ENCODE measurements around the gene ELF2.
"Not testable (repeated sequence)": the region's sequence is repeated elsewhere in the genome, so short reads cannot be mapped to it uniquely, and the experiment has no call there.

Gene ELF2

DNA sequence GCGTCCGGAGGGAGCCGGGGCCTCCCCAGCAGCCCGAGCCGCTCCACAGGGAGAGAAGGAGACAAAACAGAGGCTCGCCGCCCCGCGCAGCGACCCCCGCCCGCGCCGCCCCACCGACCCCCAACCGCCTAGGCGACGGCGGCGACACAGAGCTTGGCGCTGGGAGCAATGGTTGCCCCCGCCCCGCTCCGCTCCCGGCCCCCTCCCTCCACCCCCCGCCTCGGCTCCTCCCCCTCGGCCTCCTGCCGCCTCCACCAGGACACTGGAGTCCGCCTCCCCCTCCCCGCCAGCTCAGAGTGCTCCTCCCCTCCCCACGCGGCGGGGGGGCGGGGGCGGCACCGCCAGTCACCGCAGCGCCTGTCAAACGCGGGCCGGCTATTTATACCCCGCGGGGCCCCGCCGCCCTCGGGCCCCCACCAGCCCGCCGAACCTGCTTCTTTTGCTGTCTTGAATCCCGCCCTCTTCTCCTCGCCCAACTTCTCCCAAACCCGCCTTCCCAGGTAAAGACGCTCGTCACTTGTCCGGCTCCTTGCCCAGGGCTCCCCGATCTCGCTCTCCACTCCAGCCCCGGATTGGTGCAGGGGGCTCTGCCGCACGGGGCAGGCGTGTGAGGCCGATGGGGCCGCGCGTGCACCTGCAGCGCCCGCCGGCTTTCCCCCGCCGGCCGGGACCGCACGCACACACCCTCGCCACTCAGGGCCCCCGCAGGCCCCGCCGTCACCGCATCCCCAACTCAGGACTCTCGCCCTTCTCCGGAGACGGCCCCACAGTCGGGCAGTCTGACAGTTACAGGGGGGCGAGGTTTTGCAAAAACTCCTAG is at the start of gene ELF2:
ELF2 (minus strand) TSS at position 170 of the 820 bp plus-strand sequence. CDS start 39,517 bp downstream, outside the sequence.
- Histone ChIP-seq H3K9me3 (ENCODE audit: low read length) (no peaks in the 10 kb centered on the region), H2AFZ (ENCODE audit: low read depth, low read length) (peak within 1 kb of the TSS; percentile 94), H3K27me3 (ENCODE audit: insufficient read depth, low read length) (no peaks in the 10 kb centered on the region), H3K4me3 (ENCODE audit: low read length) (peak within 1 kb of the TSS; percentile 82), H3K4me1 (ENCODE audit: insufficient read depth, low read length) (peaks cover 12% of the 10 kb centered on the region), H3K36me3 (ENCODE audit: insufficient read depth, low read length) (no peaks in the 10 kb centered on the region)

- H3K27me3 ChIP-seq (ENCODE audit: insufficient read depth, low read length), result no peaks in the 10 kb centered on the region
- H3K36me3 ChIP-seq (ENCODE audit: insufficient read depth, low read length), result no peaks in the 10 kb centered on the region
- H3K4me1 ChIP-seq (ENCODE audit: insufficient read depth, low read length), result no peaks in the 10 kb centered on the region
- no peaks in the 10 kb centered on the region for H3K9me3 ChIP-seq (ENCODE audit: low read length)
- H3K4me3 ChIP-seq (ENCODE audit: low read length), result no peak overlapping the region
- no peak overlapping the region for H2AFZ ChIP-seq (ENCODE audit: low read depth, low read length)
Measured at GRCh38 chr4:139223682-139224317, 46.8 kb upstream of the ELF2 start.

DNA sequence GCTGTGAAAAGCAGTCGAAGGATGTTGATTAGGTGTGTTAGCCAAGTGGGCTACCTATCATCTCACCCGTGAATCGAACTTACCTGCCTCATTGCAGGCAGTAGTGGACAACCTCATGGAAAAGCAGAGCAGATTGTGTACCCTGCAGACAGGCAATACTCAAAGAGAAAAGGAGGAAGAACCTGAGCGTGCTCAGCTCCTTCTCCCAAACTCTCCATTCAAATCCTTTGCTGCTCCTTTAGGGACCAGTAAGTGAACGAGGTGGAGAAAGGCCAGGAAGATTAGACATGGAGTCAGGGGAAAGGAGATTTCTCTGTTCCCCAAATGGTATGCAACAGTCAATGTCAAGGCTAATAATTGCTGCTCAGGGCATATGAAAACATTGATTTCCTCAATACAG is 45.2 kb upstream of the ELF2 start:
- Histone ChIP-seq H3K4me3 (ENCODE audit: low read length) (no peak overlapping the region), H2AFZ (ENCODE audit: low read depth, low read length) (no peak overlapping the region), H3K27me3 (ENCODE audit: insufficient read depth, low read length) (no peaks in the 10 kb centered on the region), H3K4me1 (ENCODE audit: insufficient read depth, low read length) (no peaks in the 10 kb centered on the region), H3K36me3 (ENCODE audit: insufficient read depth, low read length) (no peaks in the 10 kb centered on the region), H3K9me3 (ENCODE audit: low read length) (no peaks in the 10 kb centered on the region)

- Histone ChIP-seq H3K4me1 (ENCODE audit: insufficient read depth, low read length) (no peaks in the 10 kb centered on the region), H3K4me3 (ENCODE audit: low read length) (no peak overlapping the region), H2AFZ (ENCODE audit: low read depth, low read length) (no peak overlapping the region), H3K36me3 (ENCODE audit: insufficient read depth, low read length) (no peaks in the 10 kb centered on the region), H3K9me3 (ENCODE audit: low read length) (no peaks in the 10 kb centered on the region), H3K27me3 (ENCODE audit: insufficient read depth, low read length) (no peaks in the 10 kb centered on the region)
Measured at GRCh38 chr4:139221687-139222086, 44.7 kb upstream of the ELF2 start.

GRCh38 chr4:139219450-139220055 is 42.5 kb upstream of the ELF2 start:
- H2AFZ ChIP-seq (ENCODE audit: low read depth, low read length), result no peak overlapping the region
- no peaks in the 10 kb centered on the region for H3K4me1 ChIP-seq (ENCODE audit: insufficient read depth, low read length)
- no peaks in the 10 kb centered on the region for H3K36me3 ChIP-seq (ENCODE audit: insufficient read depth, low read length)
- H3K4me3 ChIP-seq (ENCODE audit: low read length), result no peak overlapping the region
- H3K9me3 ChIP-seq (ENCODE audit: low read length), result no peaks in the 10 kb centered on the region
- no peaks in the 10 kb centered on the region for H3K27me3 ChIP-seq (ENCODE audit: insufficient read depth, low read length)

- Histone ChIP-seq H3K27me3 (ENCODE audit: insufficient read depth, low read length) (no peaks in the 10 kb centered on the region), H3K4me3 (ENCODE audit: low read length) (no peak overlapping the region), H3K9me3 (ENCODE audit: low read length) (no peaks in the 10 kb centered on the region), H2AFZ (ENCODE audit: low read depth, low read length) (no peak overlapping the region), H3K4me1 (ENCODE audit: insufficient read depth, low read length) (no peaks in the 10 kb centered on the region), H3K36me3 (ENCODE audit: insufficient read depth, low read length) (no peaks in the 10 kb centered on the region)
Measured at GRCh38 chr4:139214039-139214534, 37.1 kb upstream of the ELF2 start.

- H3K36me3 ChIP-seq (ENCODE audit: insufficient read depth, low read length); H3K4me3 ChIP-seq (ENCODE audit: low read length); H3K4me1 ChIP-seq (ENCODE audit: insufficient read depth, low read length); H2AFZ ChIP-seq (ENCODE audit: low read depth, low read length); H3K9me3 ChIP-seq (ENCODE audit: low read length); H3K27me3 ChIP-seq (ENCODE audit: insufficient read depth, low read length): not testable (repeated sequence)
Measured at GRCh38 chr4:139213633-139214032, 36.6 kb upstream of the ELF2 start.

DNA sequence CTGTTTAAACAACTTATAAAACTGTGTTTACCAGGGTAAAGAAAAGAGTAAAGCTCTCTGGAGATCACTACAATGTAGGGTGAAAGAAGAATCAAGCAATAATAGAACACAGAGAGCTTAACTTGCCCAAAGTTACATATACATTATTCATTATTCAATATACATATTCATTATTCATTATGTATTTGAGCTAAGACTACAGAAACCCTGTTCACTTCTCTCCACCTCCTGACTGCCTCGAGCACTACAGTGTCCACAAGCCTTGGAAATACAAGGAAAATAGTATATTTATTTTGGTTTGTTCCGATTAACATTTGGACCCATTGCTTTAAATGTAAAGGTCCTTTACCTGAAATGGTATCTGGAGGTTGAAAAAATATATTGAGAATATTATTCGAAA is 35.9 kb upstream of the ELF2 start:
- Histone ChIP-seq H3K4me3 (ENCODE audit: low read length) (no peak overlapping the region), H3K4me1 (ENCODE audit: insufficient read depth, low read length) (peaks cover 8% of the 10 kb centered on the region), H3K9me3 (ENCODE audit: low read length) (no peaks in the 10 kb centered on the region), H2AFZ (ENCODE audit: low read depth, low read length) (no peak overlapping the region), H3K36me3 (ENCODE audit: insufficient read depth, low read length) (no peaks in the 10 kb centered on the region), H3K27me3 (ENCODE audit: insufficient read depth, low read length) (no peaks in the 10 kb centered on the region)

DNA sequence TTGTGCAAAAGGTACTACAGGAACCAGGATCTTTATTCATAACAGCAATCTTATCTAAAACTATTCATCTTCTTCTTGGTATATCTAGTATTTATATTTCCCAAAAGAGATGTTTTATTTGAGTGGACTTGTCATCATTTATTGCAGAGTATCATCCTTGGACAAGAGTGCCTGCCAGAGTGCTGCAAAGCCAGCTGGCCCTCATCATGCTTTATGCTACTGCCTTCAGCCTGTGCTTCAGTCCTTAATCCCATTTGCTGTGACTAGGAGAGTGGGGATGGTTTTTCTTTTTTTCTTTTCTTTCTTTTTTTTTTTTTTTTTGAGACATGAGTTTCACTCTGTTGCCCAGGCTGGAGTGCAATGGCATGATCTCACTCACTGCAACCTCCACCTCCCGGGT is 33.5 kb upstream of the ELF2 start:
- no peak overlapping the region for H3K4me3 ChIP-seq (ENCODE audit: low read length)
- no peaks in the 10 kb centered on the region for H3K36me3 ChIP-seq (ENCODE audit: insufficient read depth, low read length)
- H3K9me3 ChIP-seq (ENCODE audit: low read length), result no peaks in the 10 kb centered on the region
- H3K27me3 ChIP-seq (ENCODE audit: insufficient read depth, low read length), result no peaks in the 10 kb centered on the region
- H2AFZ ChIP-seq (ENCODE audit: low read depth, low read length), result no peak overlapping the region
- H3K4me1 ChIP-seq (ENCODE audit: insufficient read depth, low read length), result peaks cover 16% of the 10 kb centered on the region

- Histone ChIP-seq H3K36me3 (ENCODE audit: insufficient read depth, low read length) (no peaks in the 10 kb centered on the region), H3K4me1 (ENCODE audit: insufficient read depth, low read length) (peaks cover 16% of the 10 kb centered on the region), H3K4me3 (ENCODE audit: low read length) (no peak overlapping the region), H3K9me3 (ENCODE audit: low read length) (no peaks in the 10 kb centered on the region), H3K27me3 (ENCODE audit: insufficient read depth, low read length) (no peaks in the 10 kb centered on the region), H2AFZ (ENCODE audit: low read depth, low read length) (no peak overlapping the region)
Measured at GRCh38 chr4:139209470-139210063, 32.5 kb upstream of the ELF2 start.

GRCh38 chr4:139208404-139208945 is 31.5 kb upstream of the ELF2 start:
- H3K4me3 ChIP-seq (ENCODE audit: low read length), result no peak overlapping the region
- H3K27me3 ChIP-seq (ENCODE audit: insufficient read depth, low read length), result no peaks in the 10 kb centered on the region
- H3K4me1 ChIP-seq (ENCODE audit: insufficient read depth, low read length), result peaks cover 16% of the 10 kb centered on the region
- H3K36me3 ChIP-seq (ENCODE audit: insufficient read depth, low read length), result no peaks in the 10 kb centered on the region
- H2AFZ ChIP-seq (ENCODE audit: low read depth, low read length), result no peak overlapping the region
- H3K9me3 ChIP-seq (ENCODE audit: low read length), result no peaks in the 10 kb centered on the region

DNA sequence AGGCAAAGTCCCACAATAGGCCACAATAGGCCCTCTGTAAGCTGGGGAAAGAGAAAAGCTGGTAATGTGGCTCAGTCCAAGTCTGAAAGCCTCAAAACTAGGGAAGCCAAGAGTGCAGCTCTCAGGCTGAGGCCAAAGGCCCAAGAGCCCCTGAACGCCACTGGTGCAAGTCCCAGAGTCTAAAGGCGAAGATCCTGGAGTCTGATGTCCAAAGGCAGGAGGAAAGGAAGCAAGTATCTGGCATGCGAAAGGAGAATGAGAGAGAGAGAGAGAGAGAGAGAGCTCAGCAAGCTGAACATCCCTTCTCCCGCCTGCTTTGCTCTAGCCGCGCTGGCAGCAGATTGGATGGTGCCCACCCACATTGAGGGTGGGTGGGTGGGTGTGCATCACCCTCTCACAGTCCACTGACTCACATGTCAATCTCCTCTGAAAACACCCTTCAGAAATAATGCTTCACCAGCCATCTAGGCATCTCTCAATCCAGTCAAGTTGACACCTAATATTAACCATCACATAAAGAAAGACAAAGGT is 30.9 kb upstream of the ELF2 start:
- no peaks in the 10 kb centered on the region for H3K9me3 ChIP-seq (ENCODE audit: low read length)
- H3K36me3 ChIP-seq (ENCODE audit: insufficient read depth, low read length), result no peaks in the 10 kb centered on the region
- no peaks in the 10 kb centered on the region for H3K27me3 ChIP-seq (ENCODE audit: insufficient read depth, low read length)
- no peak overlapping the region for H3K4me3 ChIP-seq (ENCODE audit: low read length)
- H2AFZ ChIP-seq (ENCODE audit: low read depth, low read length), result no peak overlapping the region
- H3K4me1 ChIP-seq (ENCODE audit: insufficient read depth, low read length), result peaks cover 16% of the 10 kb centered on the region
